CD4-positive, alpha-beta T cell treated with Interleukin-17A for 1 hour (primary cell): ENCODE data around the gene ELK3.
A peak's percentile ranks its signal among the peaks of the same experiment; 100 is the strongest.

ENCODE experiments used
- DNase-seq: peaks from one replicate; pipeline ENCODE4 v3.0.0-alpha.2; 2020

Gene ELK3

GRCh38 chr12:96190413-96191108 is 3.6 kb upstream of the ELK3 start:
- no peak for DNase-seq

- no peak for DNase-seq
Measured at GRCh38 chr12:96192926-96193573, 1.1 kb upstream of the ELK3 start.

GRCh38 chr12:96194576-96194889 is 358 bp downstream of the ELK3 start:
- no peak for DNase-seq

GRCh38 chr12:96194971-96195844 is 1.0 kb downstream of the ELK3 start:
- DNase-seq, result peak; percentile 88

- peak; percentile 31 for DNase-seq
Measured at GRCh38 chr12:96195845-96196451, 1.8 kb downstream of the ELK3 start.

- peak; percentile 35 for DNase-seq
Measured at GRCh38 chr12:96196781-96197180, 2.6 kb downstream of the ELK3 start.

GRCh38 chr12:96197503-96198272 is 3.5 kb downstream of the ELK3 start:
- no peak for DNase-seq

GRCh38 chr12:96198965-96199364 is 4.8 kb downstream of the ELK3 start:
- peak; percentile 56 for DNase-seq

- no peak for DNase-seq
Measured at GRCh38 chr12:96199464-96199863, 5.3 kb downstream of the ELK3 start.

- DNase-seq, result no peak
Measured at GRCh38 chr12:96201272-96202227, 7.4 kb downstream of the ELK3 start.

GRCh38 chr12:96204381-96204780 is 10.2 kb downstream of the ELK3 start:
- DNase-seq, result no peak

- peak; percentile 58 for DNase-seq
Measured at GRCh38 chr12:96205908-96206307, 11.7 kb downstream of the ELK3 start.

GRCh38 chr12:96206936-96207662 is 12.9 kb downstream of the ELK3 start:
- no peak for DNase-seq

- no peak for DNase-seq
Measured at GRCh38 chr12:96208346-96208745, 14.2 kb downstream of the ELK3 start.

- no peak for DNase-seq
Measured at GRCh38 chr12:96208801-96209549, 14.8 kb downstream of the ELK3 start.

GRCh38 chr12:96210376-96211055 is 16.3 kb downstream of the ELK3 start:
- DNase-seq, result peak; percentile 68

- peak; percentile 37 for DNase-seq
Measured at GRCh38 chr12:96211988-96212387, 17.8 kb downstream of the ELK3 start.

GRCh38 chr12:96212456-96213375 is 18.5 kb downstream of the ELK3 start:
- DNase-seq, result no peak
